Measurements from ENCODE around the gene TGIF2.
A peak's percentile ranks its signal among the peaks of the same experiment; 100 is the strongest.

The TGIF2 gene

DNA sequence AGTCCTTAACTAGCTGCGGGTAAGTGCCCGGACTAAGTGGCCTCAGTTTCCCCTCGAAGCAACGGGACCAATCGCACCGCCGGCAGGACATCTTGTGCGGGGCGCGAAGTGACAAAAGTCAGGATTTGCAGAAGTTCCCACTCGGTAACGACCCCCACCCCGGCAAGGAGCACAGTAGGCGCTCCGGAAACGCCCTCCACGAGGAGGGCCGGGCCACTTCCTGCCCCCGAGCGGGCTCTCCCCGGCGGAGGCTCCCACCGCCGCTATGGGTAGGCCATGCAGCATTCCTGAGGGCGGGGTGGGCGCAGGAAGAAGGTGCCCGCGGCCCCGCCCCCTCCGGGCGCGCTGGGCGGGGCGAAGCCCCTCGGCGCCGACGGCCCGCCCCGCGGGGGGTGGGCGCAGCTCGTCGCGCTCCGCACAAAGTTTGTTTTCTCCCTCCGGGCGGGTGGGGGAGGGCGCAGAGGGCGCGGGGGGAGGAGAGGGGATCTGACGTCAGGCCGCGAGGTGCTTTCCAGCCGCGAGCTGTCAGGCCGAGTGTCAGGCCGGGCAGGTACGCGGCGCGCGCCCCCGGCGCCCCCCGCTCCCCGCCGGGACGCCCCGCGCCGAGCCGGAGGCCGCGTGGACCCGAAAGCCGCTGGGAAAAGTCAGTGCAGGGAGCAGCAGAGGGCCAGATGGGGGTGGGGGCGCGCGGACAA lies at the start of gene TGIF2:
Gene TGIF2, plus strand, starts transcription at position 495 of the 695 bp plus-strand sequence. CDS start 5,178 bp downstream, outside the sequence.
- DNase-seq (ENCODE audit: low read depth in 1 of 2, low spot score in 1 of 2): peak; percentile 68 to 85

DNA sequence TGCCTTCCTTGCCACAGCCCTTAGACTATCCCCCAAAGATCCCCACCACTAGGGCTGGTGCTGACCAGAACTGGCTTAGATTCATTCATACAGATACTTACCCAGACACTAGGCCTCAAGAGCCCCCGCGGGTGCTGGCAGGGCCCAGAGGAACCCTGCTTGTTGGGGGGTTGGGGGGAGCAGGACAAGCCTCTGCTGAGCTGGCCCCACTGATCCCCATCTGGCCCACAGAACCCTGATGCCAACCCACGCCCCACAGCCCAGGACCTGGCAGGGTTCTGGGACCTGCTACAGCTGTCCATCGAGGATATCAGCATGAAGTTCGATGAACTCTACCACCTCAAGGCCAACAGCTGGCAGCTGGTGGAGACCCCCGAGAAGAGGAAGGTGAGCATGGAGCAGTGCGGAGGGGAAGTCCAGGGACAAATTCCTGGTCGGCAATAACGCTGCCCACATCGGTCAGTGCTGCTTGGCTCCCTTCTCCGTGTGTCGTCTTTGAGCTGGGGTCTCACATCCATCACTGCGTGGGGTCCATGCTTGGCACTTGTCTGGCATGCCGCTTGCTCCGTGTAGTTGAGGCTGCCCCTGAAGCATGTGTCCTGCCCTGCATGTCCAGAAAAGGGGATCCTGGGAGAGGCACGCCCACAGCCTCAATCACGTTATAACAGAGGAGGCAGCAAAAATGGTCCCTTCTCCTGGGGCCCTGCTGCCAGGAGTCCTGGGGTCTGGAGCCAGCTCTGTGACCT lies 47.6 kb upstream of the TGIF2 start:
- DNase-seq (ENCODE audit: low read depth in 1 of 2, low spot score in 1 of 2): no peak

GRCh38 chr20:36526521-36527011 lies 46.8 kb upstream of the TGIF2 start:
- DNase-seq (ENCODE audit: low read depth in 1 of 2, low spot score in 1 of 2): no peak

DNA sequence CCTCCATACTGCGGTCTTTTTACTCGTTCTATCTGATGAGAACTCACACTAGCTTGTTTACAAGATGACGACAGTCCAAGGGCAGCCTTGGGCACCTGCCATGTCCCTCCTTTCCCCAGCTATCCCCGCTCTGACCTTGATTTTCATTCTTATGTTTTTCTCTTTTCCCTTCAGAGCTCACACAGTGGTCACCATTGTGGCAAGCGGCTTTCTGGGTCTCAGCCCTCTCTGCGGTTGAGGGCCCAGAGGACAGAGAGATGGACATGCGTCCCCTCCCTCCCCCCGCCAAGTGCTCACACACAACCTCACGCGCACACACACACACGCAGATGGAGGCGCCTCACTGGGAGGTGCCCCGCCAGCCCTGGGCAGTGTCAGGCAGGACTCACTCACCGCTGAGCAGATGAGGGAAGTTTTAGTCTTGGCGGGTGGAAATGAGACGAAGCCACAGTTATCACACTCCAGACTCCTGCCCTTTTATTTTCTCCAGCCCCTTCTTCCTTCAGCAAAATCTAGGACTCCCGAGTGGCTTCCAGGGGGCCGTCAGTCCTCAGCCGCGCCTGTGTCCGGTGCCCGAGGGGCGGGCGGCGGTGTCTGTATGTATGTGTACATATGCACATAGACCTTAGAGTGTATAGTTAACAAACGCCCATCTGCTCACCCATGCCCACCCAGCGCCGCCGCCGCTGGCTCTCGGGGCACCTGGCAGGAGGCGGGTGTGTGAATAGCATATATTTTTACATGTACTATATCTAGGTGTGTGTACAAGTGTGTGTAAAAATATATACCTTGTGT lies 45.9 kb upstream of the TGIF2 start:
- no peak for DNase-seq (ENCODE audit: low read depth in 1 of 2, low spot score in 1 of 2)

DNA sequence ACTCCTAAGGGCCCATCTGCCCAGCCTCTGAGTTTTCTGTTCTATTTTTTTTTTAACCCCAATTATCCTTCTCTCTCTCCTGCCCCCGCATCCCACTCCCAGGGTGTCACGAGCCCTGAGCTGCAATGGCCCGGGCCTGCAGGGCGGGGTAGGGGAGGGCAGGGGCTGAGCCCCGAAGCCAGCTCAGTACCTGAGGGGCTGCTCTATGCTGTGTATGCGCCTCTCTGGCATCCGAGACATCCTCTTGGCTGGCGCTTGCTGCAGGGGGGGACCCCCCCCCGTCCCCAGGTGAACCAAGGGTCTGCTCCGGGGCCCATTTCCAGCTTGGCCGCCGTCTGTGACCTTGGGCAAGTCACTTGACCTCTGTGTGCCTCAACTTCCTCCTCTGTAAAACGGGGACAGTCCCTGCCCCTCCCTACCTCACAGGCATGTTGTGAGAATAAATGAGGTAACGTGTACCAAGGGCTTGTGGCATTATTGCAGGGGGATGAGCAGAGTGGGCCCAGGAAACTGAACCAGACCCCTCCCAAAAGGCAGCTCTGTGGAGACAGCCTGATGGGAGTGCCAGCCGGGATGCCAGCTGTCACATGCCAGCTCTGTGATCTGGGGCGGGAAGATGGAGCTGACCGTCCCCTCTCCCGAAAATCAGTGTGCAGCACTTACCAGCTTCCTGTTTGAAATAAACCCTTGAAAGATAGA lies 45.1 kb upstream of the TGIF2 start:
- DNase-seq (ENCODE audit: low read depth in 1 of 2, low spot score in 1 of 2): no peak

- DNase-seq (ENCODE audit: low read depth in 1 of 2, low spot score in 1 of 2): no peak
Measured at GRCh38 chr20:36528875-36529417, 44.5 kb upstream of the TGIF2 start.

DNA sequence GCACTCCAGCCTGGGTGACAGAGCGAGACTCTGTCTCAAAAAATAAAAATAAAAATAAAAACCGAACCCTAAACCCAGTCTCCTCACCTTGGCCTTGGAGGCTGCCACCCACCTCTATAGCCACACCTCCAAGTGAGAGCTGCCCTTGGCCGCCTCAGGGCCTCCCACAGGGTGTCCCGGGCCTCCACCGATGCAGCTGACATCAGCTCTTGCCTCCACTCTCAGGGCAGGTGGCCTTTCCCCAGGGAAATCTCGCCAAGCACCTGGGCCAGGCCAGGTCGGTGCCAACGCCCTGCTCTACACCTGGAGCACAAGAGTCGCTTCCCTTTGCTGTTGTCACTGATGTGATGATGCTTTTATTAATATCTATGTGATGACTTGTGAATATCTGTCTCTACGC lies 41.0 kb upstream of the TGIF2 start:
- DNase-seq (ENCODE audit: low read depth in 1 of 2, low spot score in 1 of 2): no peak

- no peak for DNase-seq (ENCODE audit: low read depth in 1 of 2, low spot score in 1 of 2)
Measured at GRCh38 chr20:36532822-36533221, 40.6 kb upstream of the TGIF2 start.

GRCh38 chr20:36538026-36538722 lies 35.2 kb upstream of the TGIF2 start:
- DNase-seq (ENCODE audit: low read depth in 1 of 2, low spot score in 1 of 2): no peak

- DNase-seq (ENCODE audit: low read depth in 1 of 2, low spot score in 1 of 2): no peak
Measured at GRCh38 chr20:36540551-36541211, 32.7 kb upstream of the TGIF2 start.

DNA sequence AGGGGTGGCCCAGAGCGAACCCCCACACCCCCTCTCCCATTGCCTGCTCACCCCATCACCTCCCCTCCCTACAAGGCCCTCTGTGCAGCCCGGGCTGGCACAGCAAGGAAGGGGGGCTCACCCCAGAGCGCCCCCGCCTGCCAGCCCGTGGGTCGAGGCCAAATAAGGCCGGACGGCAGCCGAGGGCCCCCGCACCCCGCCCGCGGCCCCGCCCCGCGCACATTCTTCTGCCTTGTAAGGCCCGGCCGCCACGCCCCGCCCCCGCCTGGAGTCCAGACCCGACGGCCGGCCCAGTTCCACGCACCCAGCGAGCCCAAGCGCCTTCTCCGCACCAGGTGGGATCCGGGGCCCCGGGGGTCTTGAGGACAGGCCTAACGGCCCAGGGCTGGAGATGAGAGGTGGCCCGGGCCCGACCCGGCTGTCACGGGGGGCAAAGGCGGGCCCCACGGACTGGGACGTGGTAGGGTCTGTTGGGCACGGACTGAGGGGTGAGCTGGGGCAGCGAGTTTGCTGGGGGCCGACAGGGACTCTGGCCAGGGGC lies 32.1 kb upstream of the TGIF2 start, which contains the start of gene MYL9:
Gene MYL9, plus strand, starts transcription at position 293 of the 541 bp plus-strand sequence. CDS start 3,366 bp downstream, outside the sequence.
- no peak for DNase-seq (ENCODE audit: low read depth in 1 of 2, low spot score in 1 of 2)

DNA sequence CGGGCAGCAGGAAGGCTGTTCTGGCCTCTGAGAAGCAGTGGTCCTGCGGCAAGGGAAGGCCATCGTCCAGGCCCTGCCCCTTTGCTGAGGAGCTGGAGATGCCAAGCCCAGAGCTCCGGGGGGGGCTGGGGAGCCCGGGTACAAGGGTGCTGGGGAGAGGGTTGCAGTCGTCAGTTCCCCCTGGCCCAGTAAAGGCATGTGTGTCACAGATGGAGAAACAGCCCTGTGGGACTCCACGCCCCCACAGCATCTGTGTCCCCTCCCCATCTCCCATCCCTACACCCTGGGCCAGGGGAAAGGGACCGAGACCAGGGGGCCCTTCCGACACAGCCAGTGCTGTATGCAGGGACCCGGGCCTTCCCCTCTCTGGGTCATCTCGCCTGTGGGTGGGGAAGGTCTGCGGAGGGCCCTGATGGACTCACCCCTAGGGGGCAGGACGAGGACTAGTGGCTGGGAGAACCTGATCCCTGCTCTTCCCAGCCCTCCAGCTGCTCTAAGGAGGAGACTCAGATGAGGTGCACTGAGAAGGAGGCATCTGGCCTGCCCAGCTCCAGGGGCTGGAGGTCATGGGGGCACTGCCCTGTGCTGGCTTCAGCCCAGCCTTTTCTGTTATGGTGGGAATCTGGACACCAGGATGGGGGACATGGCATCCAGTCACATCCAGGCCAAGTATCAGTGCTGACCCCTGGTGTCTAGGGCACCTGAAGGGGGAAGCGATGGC lies 31.5 kb upstream of the TGIF2 start:
- no peak for DNase-seq (ENCODE audit: low read depth in 1 of 2, low spot score in 1 of 2)

DNA sequence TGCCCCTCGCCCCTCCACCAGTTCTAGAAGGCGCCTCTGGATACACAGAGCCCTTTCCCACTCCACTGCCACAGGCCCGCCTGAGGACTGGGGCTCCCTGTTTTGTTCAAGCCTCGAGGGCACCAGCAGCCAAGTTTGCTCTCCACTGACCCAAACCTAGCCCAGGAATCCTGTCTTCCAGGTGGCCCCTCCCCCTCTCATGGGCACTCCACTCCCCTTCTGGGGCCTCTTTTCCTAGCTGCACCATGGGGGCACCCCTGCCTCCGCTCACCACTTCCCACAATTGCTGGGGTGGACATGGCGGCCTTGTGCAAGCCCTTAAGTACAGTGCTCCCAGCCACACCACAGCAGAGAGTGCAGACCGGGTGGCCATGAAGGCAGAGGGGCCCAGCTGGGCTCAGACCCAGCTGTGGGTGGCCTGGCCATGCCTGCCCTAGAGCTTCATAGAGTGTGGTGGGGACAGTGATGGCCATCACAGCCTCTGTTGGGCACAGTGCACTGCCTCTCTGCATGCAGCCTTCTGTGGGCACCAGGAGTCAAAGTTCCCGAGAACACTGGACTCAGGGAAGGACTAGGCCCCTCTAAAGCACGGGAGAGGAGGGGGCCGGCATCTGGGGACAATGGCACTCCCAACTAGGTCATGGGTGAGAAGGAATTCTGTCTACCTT lies 30.7 kb upstream of the TGIF2 start:
- no peak for DNase-seq (ENCODE audit: low read depth in 1 of 2, low spot score in 1 of 2)

DNA sequence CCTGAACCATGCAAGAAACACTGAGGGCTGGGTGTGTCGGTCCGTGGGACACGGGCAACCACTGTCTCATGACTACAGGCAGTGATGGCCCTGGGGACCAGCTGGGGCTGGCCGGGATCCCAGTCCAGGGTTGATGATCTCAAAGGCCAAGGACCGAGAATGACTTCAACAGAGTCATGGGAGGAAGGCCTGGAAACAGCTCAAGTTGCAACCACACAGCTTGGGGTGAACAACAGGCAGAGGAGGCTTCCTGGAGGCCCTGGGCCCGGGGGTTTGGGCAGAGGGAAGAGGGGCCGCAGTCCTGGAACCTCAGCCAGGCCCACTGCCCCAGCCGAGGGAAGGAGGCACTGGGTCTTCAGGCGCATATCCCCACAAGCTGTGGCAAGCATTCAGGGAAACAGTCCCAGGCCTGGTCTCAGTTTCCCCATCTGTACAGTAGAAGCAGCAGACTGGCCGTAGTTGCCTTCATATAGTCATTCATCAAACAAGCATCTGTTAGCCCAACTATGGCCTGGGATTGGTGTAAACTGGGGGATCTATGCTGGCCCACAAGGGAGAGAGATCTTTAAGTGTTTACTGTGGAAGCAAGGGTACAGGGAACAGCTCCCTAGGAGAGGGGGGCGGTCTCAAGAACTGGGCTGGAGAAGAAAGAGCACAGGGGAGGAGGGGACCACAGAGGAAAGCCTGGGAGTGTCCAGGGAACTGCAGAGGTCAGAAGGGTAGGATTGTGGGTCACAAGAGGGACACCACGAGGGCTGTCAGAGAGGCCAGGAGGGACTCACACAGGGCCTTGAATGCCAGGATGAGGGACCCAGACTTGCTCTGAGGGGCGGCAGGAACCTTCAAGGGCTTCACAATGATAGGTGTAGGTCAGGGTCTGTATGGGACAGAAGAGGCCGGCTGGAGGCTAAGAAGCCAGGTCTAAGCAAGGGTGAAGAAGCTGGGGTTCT lies 29.9 kb upstream of the TGIF2 start:
- DNase-seq (ENCODE audit: low read depth in 1 of 2, low spot score in 1 of 2): no peak

GRCh38 chr20:36544134-36545018 lies 29.0 kb upstream of the TGIF2 start:
- no peak for DNase-seq (ENCODE audit: low read depth in 1 of 2, low spot score in 1 of 2)
